HG03571 (cell line): ENCODE results near the gene FGR.

Source experiments
- ATAC-seq: cut with Tn5 transposase; IDR thresholded peaks from one replicate; pipeline ENCODE4 v1.9.1; 2021; ENCODE audit not compliant: unreplicated experiment

The FGR gene

DNA sequence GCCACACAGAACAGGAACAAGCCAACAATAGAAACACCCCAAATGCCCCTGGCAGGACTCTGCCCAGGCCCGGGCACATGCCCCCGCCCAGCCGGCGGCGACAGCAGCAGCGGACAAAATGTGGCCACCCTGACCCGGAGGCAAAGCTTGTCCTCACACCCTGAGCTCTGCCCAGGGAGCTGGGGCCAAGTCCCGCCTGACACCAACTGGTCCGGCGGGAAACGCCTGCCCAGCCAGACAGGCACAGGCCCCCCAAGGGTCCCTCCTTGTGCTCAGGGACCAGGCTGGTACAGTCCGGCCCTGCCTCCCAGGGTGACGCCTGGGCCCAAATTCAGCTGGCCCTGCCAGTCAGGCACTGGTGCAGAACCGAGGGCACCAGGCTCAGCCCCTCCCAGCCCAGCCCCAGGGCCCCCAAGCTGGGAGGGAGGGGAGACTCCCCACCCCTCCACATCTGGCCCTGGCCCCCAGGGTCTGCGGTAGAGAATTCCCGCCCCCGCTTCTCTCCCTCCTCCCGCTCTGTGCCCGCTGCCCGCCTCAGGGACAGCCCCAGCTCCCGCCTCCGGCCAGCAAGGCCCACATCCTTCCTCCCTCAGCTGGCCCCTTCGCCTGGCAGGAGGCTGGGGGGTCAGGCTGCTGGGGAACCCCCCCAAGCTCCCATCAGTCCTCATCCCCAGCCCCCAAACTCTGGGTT lies 33.1 kb downstream of the FGR start:
- ATAC-seq = no peak

DNA sequence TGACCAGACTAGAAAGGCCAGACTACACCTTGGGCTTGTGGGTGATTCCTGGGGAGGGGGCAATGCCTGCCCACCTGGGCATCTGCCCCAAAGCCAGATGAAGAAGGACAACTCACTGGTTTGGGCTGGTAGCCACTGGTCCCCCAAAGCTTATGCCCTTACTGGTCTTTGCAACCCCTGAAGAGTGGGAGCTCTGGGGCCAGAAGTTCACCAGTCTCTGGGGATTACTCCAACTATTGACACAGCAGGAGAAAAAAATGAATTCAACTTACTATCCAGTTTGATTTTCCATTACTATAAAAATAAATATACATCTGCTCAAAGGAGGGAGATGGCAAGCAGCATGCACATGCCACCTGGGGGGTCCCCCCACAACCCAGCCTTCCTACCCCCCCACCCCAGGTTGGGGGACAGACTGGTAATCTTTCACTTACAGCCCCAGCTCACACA lies 33.6 kb downstream of the FGR start:
- ATAC-seq = no peak

DNA sequence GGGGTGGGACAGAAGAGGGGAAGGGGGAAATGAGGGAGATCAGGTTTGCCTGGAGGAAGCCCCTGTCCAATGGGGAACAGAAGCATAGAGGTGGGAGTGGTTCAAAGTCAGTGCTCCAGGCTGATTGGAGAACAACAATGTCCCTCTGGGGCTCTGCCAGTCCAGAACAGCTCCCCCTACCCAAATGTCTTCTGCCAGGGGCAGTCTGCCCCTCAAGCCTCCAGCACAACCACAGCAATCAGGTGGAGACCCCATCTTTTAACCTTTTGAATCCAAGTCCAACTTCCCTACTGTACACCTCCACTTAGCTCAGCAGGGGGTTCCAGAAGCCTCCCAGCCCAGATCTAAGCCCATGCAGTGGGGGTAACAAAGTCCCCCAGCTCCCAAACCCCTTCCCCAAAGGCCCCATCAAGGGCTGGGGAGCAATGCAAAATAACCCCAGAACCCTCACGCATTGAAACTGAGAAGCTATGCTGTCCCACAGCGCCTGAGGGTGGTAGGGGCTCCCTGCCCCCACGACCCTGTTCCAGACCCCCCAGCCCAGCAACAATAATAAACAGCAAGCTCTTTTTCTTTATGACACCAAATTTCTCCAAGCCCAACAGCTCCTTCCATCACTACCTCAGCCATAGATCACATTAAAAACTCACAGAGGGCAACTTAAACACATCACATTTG lies 34.3 kb downstream of the FGR start:
- no peak for ATAC-seq

DNA sequence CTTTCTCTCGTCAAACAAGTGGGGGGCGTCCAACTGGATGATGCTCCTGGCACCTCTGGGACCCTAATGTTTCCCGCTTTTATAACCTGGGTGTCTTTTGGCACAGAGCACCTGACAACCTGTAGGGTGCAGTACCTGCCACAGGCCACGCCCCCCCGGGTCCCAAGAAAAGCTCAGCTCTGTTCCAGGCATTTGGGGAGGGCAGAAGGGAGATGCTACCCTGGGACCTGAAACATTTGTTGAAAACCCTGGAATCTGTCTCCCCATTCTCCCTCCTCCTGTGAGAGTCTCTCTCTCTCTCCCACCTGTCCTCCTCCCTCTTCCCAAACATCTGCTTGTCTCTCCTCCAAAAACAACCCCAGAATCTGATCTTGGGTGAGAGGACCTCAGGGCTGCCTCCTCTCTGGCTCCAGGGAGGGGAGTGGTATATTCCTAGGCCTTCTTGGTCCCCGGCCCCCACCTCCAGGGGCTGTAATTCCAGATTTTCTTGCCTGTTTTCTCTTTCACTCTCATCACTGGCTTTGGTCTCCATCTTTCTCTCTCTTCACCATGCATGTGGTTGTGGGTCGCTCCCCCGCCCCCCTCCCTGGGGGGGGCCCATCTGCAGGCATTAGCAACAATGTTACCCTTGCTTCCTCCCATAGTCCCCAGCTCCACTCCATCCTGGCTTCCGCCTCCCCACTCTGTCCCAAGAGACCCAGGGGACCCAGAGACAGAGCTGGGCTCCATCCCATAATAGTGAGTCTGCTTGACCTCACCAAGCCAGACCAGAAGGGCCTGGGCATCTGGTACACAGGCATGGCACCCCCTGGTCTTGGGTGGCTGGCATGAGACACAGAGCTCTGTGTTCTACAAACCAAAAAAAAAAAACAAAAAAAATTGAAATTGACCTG lies 35.1 kb downstream of the FGR start:
- no peak for ATAC-seq

DNA sequence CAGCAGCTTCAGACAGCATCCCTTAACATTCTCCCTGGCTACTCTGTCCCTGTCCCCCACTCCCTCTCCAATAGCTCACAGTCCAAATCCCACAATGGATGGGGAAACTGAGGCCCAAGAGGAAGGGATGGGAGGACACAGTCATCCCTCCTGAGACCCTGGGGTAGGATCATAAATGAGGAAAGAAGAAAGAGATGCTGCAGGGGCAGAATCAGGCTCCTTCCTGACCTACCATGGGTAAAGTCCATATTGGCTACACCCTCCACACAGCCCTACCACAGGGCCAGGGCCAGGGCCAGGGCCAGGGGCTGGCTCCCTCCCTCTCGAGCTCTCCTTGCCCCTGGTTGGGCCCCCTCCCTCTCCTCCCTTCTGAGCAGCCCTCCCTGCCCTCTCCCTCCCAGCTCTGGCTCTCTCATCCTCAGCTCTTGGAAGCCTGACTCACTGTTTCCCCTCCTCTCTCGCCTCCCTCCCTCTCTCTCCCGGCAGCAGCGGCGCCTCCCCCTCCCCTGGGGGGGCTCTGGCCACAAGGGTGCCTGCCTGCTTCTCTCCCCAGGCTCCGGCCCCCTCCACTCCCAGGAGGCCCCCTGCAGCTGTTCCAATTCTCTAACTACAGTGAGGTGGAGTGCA lies 36.0 kb downstream of the FGR start:
- ATAC-seq = no peak

DNA sequence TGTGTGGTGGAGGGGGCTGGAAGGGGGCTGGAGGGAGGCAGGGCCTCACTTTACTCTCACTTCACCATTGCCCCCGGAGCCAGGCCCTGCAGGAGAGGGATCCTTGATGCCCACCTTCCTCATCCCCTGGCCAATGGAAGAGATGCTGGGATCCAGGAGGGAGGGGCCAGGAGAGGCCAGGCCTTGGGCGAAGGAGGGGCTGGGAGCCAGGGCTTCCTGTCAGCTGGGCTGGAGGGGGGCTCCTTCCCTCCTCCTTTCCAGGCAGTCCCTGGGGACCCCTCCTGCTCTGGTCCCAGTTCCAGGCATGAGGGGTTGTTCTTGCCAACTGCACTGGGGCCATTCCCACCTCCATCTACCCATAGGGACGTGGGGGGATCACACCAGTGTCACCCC lies 36.7 kb downstream of the FGR start:
- no peak for ATAC-seq

DNA sequence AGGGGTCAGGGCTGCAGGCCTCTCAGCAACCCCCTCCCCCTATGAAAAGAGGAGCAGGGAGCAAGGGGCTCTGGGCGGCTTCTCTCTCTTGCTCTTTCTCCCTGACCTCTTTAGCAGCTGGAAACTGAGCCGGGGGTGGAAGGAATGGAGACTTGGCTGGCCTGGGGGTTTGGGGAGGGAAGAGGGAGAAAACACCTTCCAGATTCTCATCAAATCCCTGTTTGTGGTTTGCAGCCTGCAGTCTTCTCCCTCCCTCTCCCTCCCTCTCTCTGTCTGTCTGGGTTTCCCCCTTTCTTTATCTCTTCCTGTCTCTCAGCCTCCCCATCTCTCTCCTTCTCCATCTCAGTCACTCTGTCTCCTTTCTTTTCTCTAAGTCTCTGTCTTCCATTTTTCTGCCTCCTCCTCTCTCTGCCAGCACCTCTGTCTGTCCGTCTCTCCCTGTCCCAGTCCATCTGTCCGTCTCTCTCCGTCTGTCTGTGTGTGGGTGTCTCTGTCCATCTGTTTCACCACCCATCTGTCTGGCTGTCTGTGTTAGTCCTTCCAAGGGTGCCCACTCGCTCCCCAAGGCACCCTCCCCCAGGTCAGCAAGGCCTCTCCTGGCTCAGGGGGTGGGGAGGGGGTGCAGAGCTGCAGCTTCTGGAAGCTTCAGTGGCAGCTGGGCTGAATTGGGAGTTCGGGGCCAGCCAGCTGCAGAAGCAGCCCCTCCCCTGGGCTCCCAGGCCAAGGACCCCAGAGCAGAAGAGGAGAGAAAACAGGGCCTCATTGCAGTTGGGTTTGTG lies 37.3 kb downstream of the FGR start:
- no peak for ATAC-seq

DNA sequence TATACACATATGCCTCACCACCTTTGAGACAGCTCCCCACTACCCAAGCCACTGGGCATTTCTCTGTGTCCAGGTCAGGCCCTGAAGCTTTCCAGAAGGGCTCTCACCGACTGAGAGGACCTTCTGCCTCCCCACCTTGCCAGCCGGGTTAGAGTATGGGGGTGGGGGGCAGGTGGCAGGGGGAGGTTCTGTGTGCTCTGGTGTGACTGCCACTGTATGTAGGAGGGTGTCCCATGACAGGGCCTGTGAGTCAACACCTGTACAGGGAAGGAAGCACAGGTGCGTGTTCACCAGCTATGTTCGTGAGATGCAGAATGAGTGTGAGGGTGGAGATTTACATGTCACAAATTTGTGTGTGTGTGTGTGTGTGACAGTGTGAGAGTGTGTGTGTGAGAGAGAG lies 38.0 kb downstream of the FGR start:
- no peak for ATAC-seq

DNA sequence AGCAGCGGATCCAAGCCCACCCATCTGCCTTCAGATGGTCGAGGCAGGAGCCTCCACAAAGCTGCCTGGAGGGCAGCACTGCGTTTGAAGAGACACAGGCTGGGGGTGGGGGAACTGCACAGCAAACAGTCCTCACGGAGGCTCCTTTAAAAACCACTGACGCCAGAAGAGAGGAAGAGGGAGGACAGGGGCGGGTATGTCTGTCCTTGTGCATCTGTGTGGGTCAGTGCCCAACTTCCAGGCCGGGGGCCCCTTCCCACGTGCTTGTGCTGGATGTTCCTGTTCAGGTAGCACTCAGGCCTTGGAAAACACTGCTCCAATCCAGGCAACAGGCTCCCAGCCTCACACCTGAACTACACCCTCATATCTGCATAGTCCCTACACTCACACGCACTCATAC lies 38.7 kb downstream of the FGR start:
- no peak for ATAC-seq

DNA sequence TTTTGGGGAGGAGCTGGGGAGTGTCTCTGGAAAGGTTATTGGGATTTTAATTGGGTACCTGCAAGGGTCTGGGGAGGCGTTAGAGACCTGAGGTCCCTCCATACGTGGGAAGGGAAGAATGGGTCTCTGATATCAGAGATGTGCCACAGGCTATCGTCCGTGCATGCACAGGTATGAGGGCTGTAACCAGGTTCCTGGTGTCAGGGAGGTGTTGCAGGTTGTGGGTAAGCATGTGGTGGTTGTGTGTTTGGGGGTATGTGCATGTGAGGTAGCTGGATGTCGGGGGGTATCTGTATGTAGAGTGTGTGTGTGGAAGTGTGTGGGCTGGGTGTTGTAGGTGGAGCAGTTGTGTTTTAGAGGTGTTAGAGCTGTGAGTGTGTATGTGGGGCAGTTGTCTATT lies 39.4 kb downstream of the FGR start:
- no peak for ATAC-seq

DNA sequence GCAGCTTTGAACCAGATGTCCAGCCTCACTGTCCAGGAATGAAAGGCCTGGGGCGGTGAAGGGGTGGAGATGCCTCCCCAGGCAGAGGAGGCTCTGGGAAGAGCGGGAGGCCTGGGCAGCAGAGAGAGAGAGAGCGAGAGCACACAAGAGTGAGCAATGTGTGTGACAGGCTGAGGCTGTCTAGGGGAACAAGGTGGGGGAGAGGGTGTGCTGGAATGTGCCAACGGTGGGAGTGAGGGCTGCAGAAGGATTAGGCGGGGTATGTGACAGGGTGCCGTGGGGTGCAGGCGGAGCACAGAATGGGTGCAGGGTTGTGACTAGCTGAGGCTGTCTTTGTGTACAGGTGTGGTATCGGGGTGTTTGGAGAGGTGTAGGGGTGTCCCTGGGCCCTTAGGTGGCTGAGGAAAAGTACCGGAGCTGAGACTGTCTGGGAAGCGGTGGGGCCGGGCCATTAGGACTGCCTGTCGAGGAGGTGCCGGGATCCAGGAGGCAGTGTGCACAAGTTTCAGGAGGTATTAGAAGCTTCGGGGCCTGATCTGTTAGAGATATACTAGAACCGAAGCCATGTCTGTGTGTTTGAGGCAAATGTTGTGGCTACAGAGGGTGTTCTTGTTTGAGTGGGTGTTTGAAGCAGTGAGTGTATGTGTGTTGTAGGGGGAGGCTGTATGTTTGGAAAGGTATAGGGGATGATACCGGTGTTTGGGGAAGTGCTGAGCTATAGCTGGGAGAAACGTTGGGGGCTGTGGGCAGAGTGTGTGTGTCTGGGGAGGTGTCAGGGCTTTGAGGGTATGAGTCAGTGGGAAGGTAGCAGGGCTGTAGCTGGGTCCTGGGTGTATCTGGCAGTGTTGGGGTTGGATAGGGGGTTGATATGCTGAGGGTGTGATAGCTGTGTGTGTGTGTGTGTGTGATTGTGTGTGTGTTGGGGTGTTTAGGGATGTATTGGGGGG lies 40.1 kb downstream of the FGR start:
- no peak for ATAC-seq

DNA sequence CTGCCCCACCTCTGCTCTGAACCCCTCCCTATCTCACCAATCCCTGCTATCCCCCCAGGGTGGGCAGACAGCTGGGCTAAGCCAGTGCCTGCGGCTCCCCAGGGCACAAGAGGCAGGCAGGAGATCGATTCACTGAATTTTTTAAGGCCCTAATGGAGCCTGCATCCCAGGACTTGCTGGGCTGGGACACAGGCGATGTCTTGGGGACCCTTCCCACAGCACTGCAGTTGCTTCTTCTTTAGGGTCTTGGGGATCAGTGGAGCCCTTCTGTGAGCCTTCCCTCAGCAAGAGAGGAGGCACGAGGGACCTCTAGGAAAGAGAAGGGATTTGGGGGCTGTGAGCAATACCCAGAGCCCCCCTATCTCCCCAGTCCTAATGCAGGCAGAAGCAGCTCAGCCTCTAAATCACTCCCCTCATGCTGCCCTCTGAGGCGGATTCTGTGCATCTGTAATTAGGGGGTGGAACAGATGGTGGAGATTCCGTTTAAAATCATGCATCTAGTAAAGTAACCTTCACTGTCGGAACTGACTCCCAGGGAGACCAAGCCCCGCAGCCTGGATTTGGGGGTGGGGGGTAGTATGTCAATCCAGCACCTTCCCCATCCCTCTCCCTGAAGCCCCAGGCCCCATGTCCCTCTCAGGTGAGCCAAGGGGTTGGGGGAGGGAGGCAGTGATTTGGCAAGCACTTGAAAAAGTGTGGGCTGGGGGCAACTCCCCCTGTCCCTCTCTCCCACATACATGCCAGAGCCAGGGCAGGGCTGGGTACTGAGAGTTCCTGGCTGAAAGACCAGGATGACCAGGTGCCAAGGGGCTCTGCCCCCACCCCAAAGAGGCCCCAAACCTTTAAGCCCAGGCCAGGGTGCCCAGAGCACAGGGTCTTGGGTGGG lies 41.1 kb downstream of the FGR start:
- ATAC-seq = no peak

DNA sequence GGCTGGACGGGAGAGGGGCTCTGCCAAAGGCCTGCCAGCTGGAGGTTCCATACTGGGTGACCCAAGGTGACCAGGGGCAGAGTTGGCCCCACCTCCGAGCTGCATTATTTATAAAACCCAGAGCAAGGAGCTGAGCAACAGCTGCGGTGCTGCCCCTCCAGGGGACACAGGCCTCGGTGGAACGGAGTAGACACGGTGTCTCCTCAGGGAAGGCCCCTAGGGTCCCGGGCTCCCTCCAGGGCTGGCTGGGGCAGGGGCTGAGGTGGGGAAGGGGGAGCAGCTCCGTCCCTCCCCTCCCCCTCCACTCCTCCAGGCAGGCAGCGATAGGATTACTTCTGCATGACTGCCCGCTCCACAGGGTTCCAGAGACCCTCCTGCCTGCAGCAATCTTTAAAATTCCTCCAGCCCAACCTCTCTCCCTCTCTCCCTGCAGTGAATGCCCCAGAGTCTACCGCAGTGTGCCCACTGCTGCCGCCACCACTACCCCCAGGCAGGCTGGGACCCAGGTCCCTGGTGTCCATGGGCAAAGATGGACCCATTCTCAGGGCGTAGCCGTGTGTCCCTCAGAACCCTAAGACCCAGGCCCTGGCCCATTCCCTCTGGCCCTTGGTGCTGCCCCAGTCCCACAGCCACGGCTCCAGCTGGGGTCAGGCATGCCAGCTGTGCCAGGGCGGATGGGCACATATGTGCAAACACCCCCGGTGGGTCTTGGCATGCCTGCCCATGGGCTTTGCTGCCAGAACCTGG lies 41.9 kb downstream of the FGR start:
- ATAC-seq = no peak

DNA sequence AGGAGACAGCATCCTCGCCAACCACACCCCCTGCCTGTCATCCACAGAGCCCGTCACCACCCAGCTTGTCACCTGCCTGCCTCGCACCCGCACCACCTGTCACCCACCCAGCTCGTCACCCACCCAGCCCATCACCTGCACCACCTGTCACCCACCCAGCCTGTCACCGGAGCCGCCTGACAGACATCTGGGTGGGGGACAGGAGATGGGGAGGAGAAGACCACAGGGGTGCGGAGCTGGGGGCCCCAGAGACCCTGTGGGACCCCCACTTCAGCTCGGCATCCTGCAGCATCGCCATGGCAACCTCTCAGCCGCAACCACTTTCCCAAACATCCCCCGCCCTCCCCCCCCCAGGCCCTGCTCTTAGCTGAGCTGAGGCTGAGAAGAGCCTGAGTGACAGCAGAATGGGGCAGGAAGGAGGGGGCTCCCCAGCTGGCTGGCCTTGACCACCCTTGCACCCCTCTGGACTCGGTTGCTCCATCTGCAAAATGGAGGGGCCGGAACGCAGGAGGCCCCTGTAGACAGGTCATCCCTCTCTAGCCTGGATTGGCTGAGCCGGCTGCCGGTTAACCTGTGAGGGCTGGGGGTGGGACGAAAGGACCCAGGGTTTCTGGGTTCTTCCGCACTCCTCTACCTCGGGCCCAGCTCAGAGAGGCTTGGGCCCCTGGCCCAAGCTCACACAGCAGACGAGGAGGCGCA lies 42.6 kb downstream of the FGR start:
- no peak for ATAC-seq

DNA sequence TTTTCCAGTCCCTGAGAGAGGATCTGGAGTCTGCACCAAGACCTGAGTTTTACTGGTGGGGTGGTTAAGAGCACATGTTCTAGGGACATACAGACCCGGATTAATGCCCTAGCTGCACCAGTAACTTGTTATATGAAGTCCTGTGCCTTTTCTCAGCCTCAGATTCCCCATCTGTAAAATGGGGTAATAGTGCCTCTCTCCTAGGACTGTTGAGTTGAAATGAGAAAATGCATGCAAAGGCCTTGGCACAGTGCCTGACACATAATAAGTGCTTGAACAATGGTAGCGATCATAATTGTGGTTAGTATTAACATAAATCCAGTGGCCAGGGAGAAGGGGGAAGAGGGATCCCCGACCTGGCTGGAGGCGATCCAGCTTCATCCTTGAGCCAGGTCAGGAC lies 43.4 kb downstream of the FGR start:
- no peak for ATAC-seq

DNA sequence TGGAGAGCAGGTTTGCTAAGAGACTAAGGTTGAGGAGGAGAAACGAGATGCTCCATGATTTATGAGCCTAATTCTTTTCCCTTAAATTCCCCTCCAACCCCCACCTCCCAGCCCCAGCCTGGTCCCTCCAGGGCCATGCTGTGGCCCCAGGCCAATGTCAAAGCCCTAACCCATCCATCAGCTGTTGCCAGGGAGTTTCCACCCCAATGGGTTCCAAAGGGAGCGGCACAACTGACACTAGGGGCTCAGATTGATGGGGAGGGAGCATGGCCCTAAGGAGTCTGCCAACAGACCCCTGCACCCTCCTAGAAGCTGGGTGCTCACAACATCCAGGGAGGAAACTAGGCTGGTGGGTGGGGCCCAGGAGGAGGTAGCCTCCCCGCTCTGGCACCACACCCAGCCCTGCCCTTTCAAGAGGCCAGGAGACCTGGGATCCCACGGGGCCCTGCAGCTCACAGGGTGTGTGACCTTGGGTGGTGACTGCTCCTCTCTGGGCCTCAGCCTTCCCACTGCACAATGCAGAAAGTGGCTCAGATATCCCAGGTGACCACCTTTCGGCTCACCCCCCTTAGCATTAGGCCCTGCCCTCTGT lies 44.0 kb downstream of the FGR start:
- no peak for ATAC-seq
